ENCODE results near the gene RNH1. TPM values are rescaled to one million over a fixed set of nuclear protein-coding genes. Genes with fewer than 3 reads are reported as not detected.

The RNH1 gene
- total RNA-seq, 1 experiment from 2014 or later, result 60.0 TPM

GRCh38 chr11:474914-475506, 32.0 kb downstream of the RNH1 start:
- no peak overlapping the region for H3K4me2 ChIP-seq (ENCODE audit: insufficient read depth, insufficient read length, low read length)
- H2AK5ac ChIP-seq (ENCODE audit: insufficient read length, low read length), result no peak overlapping the region
- H4K5ac ChIP-seq (ENCODE audit: insufficient read length, low read depth, low read length), result no peak overlapping the region
- no peak for DNase-seq
- H3K4me1 Mint-ChIP-seq, result peaks cover 5 to 17% of the 10 kb centered on the region in 2 experiments; a peak in 3 of 4 replicates
- H3K9ac ChIP-seq (ENCODE audit: extremely low read depth, insufficient read length, low read length), result no peak overlapping the region
- no peaks in the 10 kb centered on the region; the same call in 1 of the 2 replicates for H3K79me2 ChIP-seq (ENCODE audit: insufficient read depth, low read length)
- no peak overlapping the region for H2BK5ac ChIP-seq (ENCODE audit: insufficient read length, low read length)
- no peak overlapping the region for H3K23ac ChIP-seq (ENCODE audit: insufficient read length, low read depth, low read length)
- no peaks in the 10 kb centered on the region for H3K79me1 ChIP-seq (ENCODE audit: insufficient read depth, low read depth, low read length, poor library complexity, severe bottlenecking)
- H3K56ac ChIP-seq (ENCODE audit: insufficient read length, low read depth, low read length), result no peak overlapping the region
- H3K27me3 Mint-ChIP-seq (ENCODE audit: low read depth), result no peaks in the 10 kb centered on the region
- H2BK20ac ChIP-seq (ENCODE audit: low read depth, low read length, poor library complexity, severe bottlenecking), result no peak overlapping the region
- no peak overlapping the region for H3T11ph ChIP-seq (ENCODE audit: low read length)
- no peaks in the 10 kb centered on the region for H3K9me3 ChIP-seq (ENCODE audit: control insufficient read depth, low read depth, low read length)
- no peak overlapping the region for H3K14ac ChIP-seq (ENCODE audit: insufficient read depth, low read length)
- no peak overlapping the region for H3K27ac ChIP-seq (ENCODE audit: insufficient read length, low read depth, low read length)
- H4K91ac ChIP-seq (ENCODE audit: insufficient read length, low read depth, low read length), result no peak overlapping the region
- H3K9me3 Mint-ChIP-seq, result no peaks in the 10 kb centered on the region
- no peak overlapping the region for H2BK120ac ChIP-seq (ENCODE audit: low read depth, low read length, poor library complexity, severe bottlenecking)
- no peaks in the 10 kb centered on the region for H4K20me1 ChIP-seq (ENCODE audit: control insufficient read depth, insufficient read depth, insufficient read length)
- H2BK12ac ChIP-seq (ENCODE audit: insufficient read length, low read depth, low read length), result no peak overlapping the region
- no peaks in the 10 kb centered on the region for H3K4me1 ChIP-seq (ENCODE audit: insufficient read depth, low read length)
- no peak overlapping the region for H3K4ac ChIP-seq (ENCODE audit: low read depth, low read length)
- H3K4me3 Mint-ChIP-seq, result no peak overlapping the region
- WGBS (ENCODE audit: extremely low coverage, insufficient read length, low lambda C conversion rate), result no CpG with 5 or more reads among the region's 48 CpGs
- no peak overlapping the region for H2BK15ac ChIP-seq (ENCODE audit: low read depth, low read length)
- H3K23me2 ChIP-seq (ENCODE audit: insufficient read length, low read depth, low read length, poor library complexity, severe bottlenecking), result no peaks in the 10 kb centered on the region
- H2AFZ ChIP-seq (ENCODE audit: low read length), result no peak overlapping the region
- no peak overlapping the region for H3K27ac Mint-ChIP-seq
- no peak overlapping the region for H3K18ac ChIP-seq (ENCODE audit: insufficient read length, low read depth, low read length)
- peaks cover 0 to 5% (median 4%) of the 10 kb centered on the region in 3 experiments; a peak in 4 of 7 replicates for H3K36me3 Mint-ChIP-seq (ENCODE audit: insufficient read depth in 1 of 3, low read depth in 3 of 3)
- no peaks in the 10 kb centered on the region for H3K27me3 ChIP-seq (ENCODE audit: insufficient read depth, low read length)
- no peak for TF ChIP-seq CTCF (conservative IDR thresholded peaks at IDR 0.05)
- H4K8ac ChIP-seq (replicated peaks; ENCODE audit: insufficient read length, low read depth, low read length), result no peak overlapping the region
